B cell (primary cell): ENCODE measurements around the gene CDHR1.
"Not testable (repeated sequence)": the region's sequence is repeated elsewhere in the genome, so short reads cannot be mapped to it uniquely, and the experiment has no call there.

Experiments used
- CTCF ChIP-seq: fragments of 200-600 bp; IDR thresholded peaks from one replicate; pipeline ENCODE4 v1.8.0; 2022; ENCODE audit warnings: antibody characterized with exemption, mild to moderate bottlenecking
- EZH2 ChIP-seq: IDR thresholded peaks from 2 replicates; pipeline ENCODE4 v1.6.1; 2012; ENCODE audit warnings: borderline replicate concordance, low read depth, mild to moderate bottlenecking, moderate library complexity, low read length; ENCODE audit not compliant: insufficient read depth, poor library complexity, severe bottlenecking

- peak; percentile 94 for TF ChIP-seq CTCF
- not testable (repeated sequence) for TF ChIP-seq EZH2
These were observed 46.2 kb upstream of the CDHR1 start for GRCh38 chr10:84148006-84148597.
